NT2/D1 (cell line): ENCODE measurements around the gene ZNF747.
"Not testable (repeated sequence)": the region's sequence is repeated elsewhere in the genome, so short reads cannot be mapped to it uniquely, and the experiment has no call there.

Experiments
- DNase-seq: peaks from one replicate; pipeline ENCODE4 v3.0.0-alpha.2; 2011; ENCODE audit warnings: low read depth, low spot score
- H3K27me3 ChIP-seq: 2 replicates; pipeline ENCODE4 v1.6.0; 2011; ENCODE audit warnings: mild to moderate bottlenecking; ENCODE audit not compliant: insufficient read length, insufficient read depth
- H3K36me3 ChIP-seq: 2 replicates; pipeline ENCODE4 v1.6.1; 2011; ENCODE audit warnings: mild to moderate bottlenecking, low read length, mixed read lengths; ENCODE audit not compliant: insufficient read depth, insufficient read length
- H3K4me1 ChIP-seq: 2 replicates; pipeline ENCODE4 v1.5.1; 2011; ENCODE audit not compliant: insufficient read depth, insufficient read length
- H3K4me3 ChIP-seq: 2 replicates; pipeline ENCODE4 v1.5.1; 2011; ENCODE audit warnings: low read depth; ENCODE audit not compliant: insufficient read length
- H3K9ac ChIP-seq: 2 replicates; pipeline ENCODE4 v1.6.0; 2011; ENCODE audit warnings: low read depth; ENCODE audit not compliant: insufficient read length
- H3K9me3 ChIP-seq: 2 replicates; pipeline ENCODE4 v1.5.1; 2011; ENCODE audit warnings: mild to moderate bottlenecking, low read length; ENCODE audit not compliant: insufficient read depth
- SUZ12 ChIP-seq: IDR thresholded peaks from 2 replicates; pipeline ENCODE4 v1.6.1; 2011; ENCODE audit not compliant: insufficient read length, insufficient read depth; ENCODE audit errors: extremely low read depth
- YY1 ChIP-seq: IDR thresholded peaks from 2 replicates; pipeline ENCODE4 v1.6.1; 2011; ENCODE audit not compliant: insufficient read length, insufficient read depth
- ZNF274 ChIP-seq: IDR thresholded peaks from 2 replicates; pipeline ENCODE4 v1.6.1; 2011; ENCODE audit warnings: mild to moderate bottlenecking, low read depth, low read length

ZNF747 gene

GRCh38 chr16:30527635-30528178 lies 7.0 kb downstream of the ZNF747 start:
- peaks cover 9% of the 10 kb centered on the region for H3K4me1 ChIP-seq
- DNase-seq, result no peak

GRCh38 chr16:30526823-30527634 lies 7.6 kb downstream of the ZNF747 start:
- H3K9me3 ChIP-seq, result no peaks in the 10 kb centered on the region
- DNase-seq, result peak; percentile 97
- H3K9ac ChIP-seq, result peak overlapping the region; percentile 97
- H3K27me3 ChIP-seq, result no peaks in the 10 kb centered on the region
- peaks cover 36% of the 10 kb centered on the region for H3K36me3 ChIP-seq
- peaks cover 9% of the 10 kb centered on the region for H3K4me1 ChIP-seq
- H3K4me3 ChIP-seq, result peak overlapping the region; percentile 85
- TF ChIP-seq ZNF274 (no peak), YY1 (peak; percentile 20), SUZ12 (no peak)

More at GRCh38 chr16:30527635-30528178, 7.0 kb downstream of the ZNF747 start:
- H3K4me3 ChIP-seq, result no peak overlapping the region
- H3K9ac ChIP-seq, result peak overlapping the region; percentile 57
- TF ChIP-seq SUZ12 (no peak), YY1 (no peak), ZNF274 (no peak)
- H3K27me3 ChIP-seq, result no peaks in the 10 kb centered on the region
- H3K9me3 ChIP-seq, result no peaks in the 10 kb centered on the region
- peaks cover 43% of the 10 kb centered on the region for H3K36me3 ChIP-seq

- no peak for TF ChIP-seq ZNF274
- TF ChIP-seq YY1, result no peak
- no peak for TF ChIP-seq SUZ12
- Histone ChIP-seq H3K9me3 (no peaks in the 10 kb centered on the region), H3K4me1 (peaks cover 9% of the 10 kb centered on the region), H3K9ac (peak within 1 kb of the TSS; percentile 97), H3K36me3 (peaks cover 29% of the 10 kb centered on the region), H3K4me3 (peak within 1 kb of the TSS; percentile 85), H3K27me3 (no peaks in the 10 kb centered on the region)
- DNase-seq, result peak; percentile 38
Observed at GRCh38 chr16:30526137-30526822, 8.4 kb downstream of the ZNF747 start, which contains the start of gene ZNF768. ZNF768 (minus strand) TSS chr16:30526566; CDS start chr16:30526413, 153 bp downstream.

- no peak for DNase-seq
- Histone ChIP-seq H3K27me3 (no peaks in the 10 kb centered on the region), H3K9me3 (no peaks in the 10 kb centered on the region), H3K4me1 (peaks cover 9% of the 10 kb centered on the region), H3K9ac (peak overlapping the region; percentile 84), H3K36me3 (peaks cover 24% of the 10 kb centered on the region), H3K4me3 (peak overlapping the region; percentile 71)
- no peak for TF ChIP-seq ZNF274
- no peak for TF ChIP-seq YY1
Observed at GRCh38 chr16:30525844-30526136, 8.9 kb downstream of the ZNF747 start.

- H3K36me3 ChIP-seq, result peaks cover 18% of the 10 kb centered on the region
- peaks cover 9% of the 10 kb centered on the region for H3K4me1 ChIP-seq
- no peaks in the 10 kb centered on the region for H3K27me3 ChIP-seq
- H3K4me3 ChIP-seq, result no peak overlapping the region
- no peak for DNase-seq
- no peak for TF ChIP-seq SUZ12
- TF ChIP-seq ZNF274, result no peak
- TF ChIP-seq YY1, result no peak
- no peaks in the 10 kb centered on the region for H3K9me3 ChIP-seq
- no peak overlapping the region for H3K9ac ChIP-seq
Observed at GRCh38 chr16:30524575-30525568, 9.8 kb downstream of the ZNF747 start.

- H3K9ac ChIP-seq, result no peak overlapping the region
Observed at GRCh38 chr16:30523768-30524574, 10.7 kb downstream of the ZNF747 start.

GRCh38 chr16:30522702-30523463 lies 11.8 kb downstream of the ZNF747 start:
- not testable (repeated sequence) for DNase-seq, H3K4me3 ChIP-seq, H3K9me3 ChIP-seq, H3K9ac ChIP-seq, H3K27me3 ChIP-seq, H3K4me1 ChIP-seq
- peaks cover 18% of the 10 kb centered on the region for H3K36me3 ChIP-seq

More at GRCh38 chr16:30523768-30524574, 10.7 kb downstream of the ZNF747 start:
- Histone ChIP-seq H3K27me3 (no peaks in the 10 kb centered on the region), H3K9me3 (no peaks in the 10 kb centered on the region), H3K4me1 (peaks cover 6% of the 10 kb centered on the region), H3K36me3 (peaks cover 18% of the 10 kb centered on the region), H3K4me3 (no peak overlapping the region)
- DNase-seq, result no peak
- TF ChIP-seq YY1 (no peak), SUZ12 (no peak), ZNF274 (no peak)
